ENCODE measurements around the gene KRTAP13-1.

The KRTAP13-1 gene

DNA sequence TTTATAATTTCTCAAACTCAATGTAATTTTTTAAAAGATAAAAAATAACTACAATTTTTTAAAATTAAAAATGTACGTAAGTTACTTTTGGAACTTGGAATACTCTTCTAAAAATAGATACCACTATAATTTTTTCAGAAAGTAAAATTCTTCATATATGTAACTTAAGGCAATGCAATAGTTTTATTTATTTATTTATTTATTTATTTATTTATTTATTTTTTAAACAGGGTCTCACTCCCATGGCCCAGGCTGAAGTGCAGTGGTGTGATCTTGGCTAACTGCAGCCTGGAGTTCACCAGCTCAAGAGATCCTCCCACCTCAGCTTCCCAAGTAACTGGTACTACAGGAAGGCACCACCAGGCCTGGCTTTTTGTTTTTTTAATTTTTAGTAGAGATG, 44.3 kb upstream of the KRTAP13-1 start:
- Histone ChIP-seq H4K20me1 (ENCODE audit: insufficient read depth, low read length) (no peaks in the 10 kb centered on the region), H3K79me2 (ENCODE audit: low read length) (no peaks in the 10 kb centered on the region), H3K9me3 (replicated peaks; ENCODE audit: insufficient read depth, low read length) (no peaks in the 10 kb centered on the region), H2AFZ (ENCODE audit: low read length) (no peak overlapping the region), H3K4me2 (ENCODE audit: low read depth, low read length) (no peak overlapping the region), H3F3A (ENCODE audit: insufficient read depth, low read length) (no peaks in the 10 kb centered on the region), H3K9me2 (replicated peaks; ENCODE audit: insufficient read depth, low read length) (no peaks in the 10 kb centered on the region), H3K4me1 (ENCODE audit: low read length) (no peaks in the 10 kb centered on the region), H3K4me3 (ENCODE audit: low read length) (no peak overlapping the region), H3K9ac (ENCODE audit: low read length) (no peak overlapping the region), H3K27ac (ENCODE audit: low read length) (no peak overlapping the region), H3K36me3 (replicated peaks; ENCODE audit: insufficient read depth, low read length) (no peaks in the 10 kb centered on the region), H3K27me3 (replicated peaks; ENCODE audit: insufficient read depth, low read length) (no peaks in the 10 kb centered on the region)
- DNase-seq, result no peak
- no peak for TF ChIP-seq EZH2 (optimal IDR thresholded peaks at IDR 0.05; ENCODE audit: low read depth, low read length)
- TF ChIP-seq, protein P1, sequence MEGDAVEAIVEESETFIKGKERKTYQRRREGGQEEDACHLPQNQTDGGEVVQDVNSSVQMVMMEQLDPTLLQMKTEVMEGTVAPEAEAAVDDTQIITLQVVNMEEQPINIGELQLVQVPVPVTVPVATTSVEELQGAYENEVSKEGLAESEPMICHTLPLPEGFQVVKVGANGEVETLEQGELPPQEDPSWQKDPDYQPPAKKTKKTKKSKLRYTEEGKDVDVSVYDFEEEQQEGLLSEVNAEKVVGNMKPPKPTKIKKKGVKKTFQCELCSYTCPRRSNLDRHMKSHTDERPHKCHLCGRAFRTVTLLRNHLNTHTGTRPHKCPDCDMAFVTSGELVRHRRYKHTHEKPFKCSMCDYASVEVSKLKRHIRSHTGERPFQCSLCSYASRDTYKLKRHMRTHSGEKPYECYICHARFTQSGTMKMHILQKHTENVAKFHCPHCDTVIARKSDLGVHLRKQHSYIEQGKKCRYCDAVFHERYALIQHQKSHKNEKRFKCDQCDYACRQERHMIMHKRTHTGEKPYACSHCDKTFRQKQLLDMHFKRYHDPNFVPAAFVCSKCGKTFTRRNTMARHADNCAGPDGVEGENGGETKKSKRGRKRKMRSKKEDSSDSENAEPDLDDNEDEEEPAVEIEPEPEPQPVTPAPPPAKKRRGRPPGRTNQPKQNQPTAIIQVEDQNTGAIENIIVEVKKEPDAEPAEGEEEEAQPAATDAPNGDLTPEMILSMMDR (IDR thresholded peaks at IDR 0.05; ENCODE audit: low read length), result no peak

DNA sequence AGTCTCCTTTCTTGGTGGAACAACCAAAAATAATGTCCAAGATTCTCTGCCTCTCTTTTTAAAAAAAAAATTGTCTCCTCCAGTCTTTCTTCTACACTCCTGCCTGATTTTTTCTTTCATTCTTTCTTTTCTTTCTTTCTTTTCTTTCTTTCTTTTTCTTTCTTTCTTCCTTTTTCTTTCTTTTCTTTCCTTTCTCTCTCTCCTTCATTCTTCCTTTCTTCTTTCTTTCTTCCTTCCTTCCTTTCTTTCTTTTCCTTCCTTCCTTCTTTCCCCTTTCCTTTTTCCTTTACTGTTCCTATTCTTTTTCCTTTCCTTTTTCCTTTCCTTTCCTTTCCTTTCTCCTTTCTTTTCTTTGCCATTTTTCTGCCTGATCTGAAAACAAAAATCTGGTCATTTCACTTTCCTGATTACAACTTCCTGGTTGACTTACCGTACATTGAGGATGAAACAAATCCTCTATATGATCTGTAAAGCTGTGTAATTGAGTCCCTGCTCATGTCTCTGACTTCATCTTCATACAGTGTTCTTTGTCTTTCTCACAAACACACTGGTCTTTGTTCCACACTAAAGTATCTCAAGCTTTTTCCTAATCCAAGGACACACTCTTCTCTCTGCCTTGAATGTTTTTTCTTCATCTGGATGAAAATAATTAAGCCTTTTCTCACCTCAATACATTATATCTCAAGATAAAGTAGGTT, 41.4 kb upstream of the KRTAP13-1 start:
- H3F3A ChIP-seq (ENCODE audit: insufficient read depth, low read length), result no peaks in the 10 kb centered on the region
- no peak overlapping the region for H3K27ac ChIP-seq (ENCODE audit: low read length)
- H3K9me3 ChIP-seq (replicated peaks; ENCODE audit: insufficient read depth, low read length), result no peaks in the 10 kb centered on the region
- no peaks in the 10 kb centered on the region for H3K36me3 ChIP-seq (replicated peaks; ENCODE audit: insufficient read depth, low read length)
- H2AFZ ChIP-seq (ENCODE audit: low read length), result no peak overlapping the region
- no peak overlapping the region for H3K4me3 ChIP-seq (ENCODE audit: low read length)
- H3K4me2 ChIP-seq (ENCODE audit: low read depth, low read length), result no peak overlapping the region
- H3K9me2 ChIP-seq (replicated peaks; ENCODE audit: insufficient read depth, low read length), result no peaks in the 10 kb centered on the region
- TF ChIP-seq EZH2phosphoT487 (IDR thresholded peaks at IDR 0.05; ENCODE audit: low read length) (no peak), EZH2 (optimal IDR thresholded peaks at IDR 0.05; ENCODE audit: low read depth, low read length) (no peak)
- TF ChIP-seq, protein P1 (IDR thresholded peaks at IDR 0.05; ENCODE audit: low read length), result no peak
- H3K79me2 ChIP-seq (ENCODE audit: low read length), result no peaks in the 10 kb centered on the region
- no peak overlapping the region for H3K9ac ChIP-seq (ENCODE audit: low read length)
- no peaks in the 10 kb centered on the region for H3K27me3 ChIP-seq (replicated peaks; ENCODE audit: insufficient read depth, low read length)
- H4K20me1 ChIP-seq (ENCODE audit: insufficient read depth, low read length), result no peaks in the 10 kb centered on the region
- no peaks in the 10 kb centered on the region for H3K4me1 ChIP-seq (ENCODE audit: low read length)
- no peak for DNase-seq

DNA sequence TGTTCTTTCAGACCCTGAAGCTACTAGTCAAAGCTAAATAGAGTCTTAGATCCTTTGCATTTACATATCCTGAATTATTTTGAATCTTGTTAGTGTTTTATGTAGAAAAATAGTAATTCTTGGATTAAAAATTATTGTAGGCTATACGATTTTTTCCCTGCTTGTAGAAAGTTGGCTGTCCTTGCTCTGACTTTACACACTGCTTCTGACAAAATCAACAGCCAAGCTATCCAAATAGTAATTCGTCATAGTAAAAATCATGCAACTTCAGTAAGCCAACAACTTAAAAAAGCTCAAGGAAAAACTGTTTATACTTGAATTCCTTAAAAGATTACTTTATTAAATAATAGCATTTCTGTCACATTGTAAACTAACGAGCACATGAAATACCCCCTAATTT, 39.9 kb upstream of the KRTAP13-1 start:
- Histone ChIP-seq H3K9ac (ENCODE audit: low read length) (no peak overlapping the region), H3K4me3 (ENCODE audit: low read length) (no peak overlapping the region), H2AFZ (ENCODE audit: low read length) (no peak overlapping the region), H3K27me3 (replicated peaks; ENCODE audit: insufficient read depth, low read length) (no peaks in the 10 kb centered on the region), H3K79me2 (ENCODE audit: low read length) (no peaks in the 10 kb centered on the region), H3F3A (ENCODE audit: insufficient read depth, low read length) (no peaks in the 10 kb centered on the region), H3K36me3 (replicated peaks; ENCODE audit: insufficient read depth, low read length) (no peaks in the 10 kb centered on the region), H4K20me1 (ENCODE audit: insufficient read depth, low read length) (no peaks in the 10 kb centered on the region), H3K9me3 (replicated peaks; ENCODE audit: insufficient read depth, low read length) (no peaks in the 10 kb centered on the region), H3K27ac (ENCODE audit: low read length) (no peak overlapping the region), H3K9me2 (replicated peaks; ENCODE audit: insufficient read depth, low read length) (no peaks in the 10 kb centered on the region), H3K4me2 (ENCODE audit: low read depth, low read length) (no peak overlapping the region), H3K4me1 (ENCODE audit: low read length) (no peaks in the 10 kb centered on the region)
- TF ChIP-seq EZH2 (optimal IDR thresholded peaks at IDR 0.05; ENCODE audit: low read depth, low read length) (no peak), EZH2phosphoT487 (IDR thresholded peaks at IDR 0.05; ENCODE audit: low read length) (no peak)
- TF ChIP-seq, protein P1 (IDR thresholded peaks at IDR 0.05; ENCODE audit: low read length), result no peak
- DNase-seq, result no peak

Data from MM.1S (cell line).